NCI-H1694 treated with DMSO at 0.1 percent for 48 hours (cell line): ENCODE measurements around the gene ARMH1.
A peak's percentile ranks its signal among the peaks of the same experiment; 100 is the strongest.
"Not testable (repeated sequence)": the region's sequence is repeated elsewhere in the genome, so short reads cannot be mapped to it uniquely, and the experiment has no call there.

Experiments
- DNase-seq: peaks from one replicate; lab custom pipeline; 2025; lab: John Stamatoyannopoulos, UW

ARMH1 gene

GRCh38 chr1:44695671-44696070 lies 21.2 kb downstream of the ARMH1 start:
- DNase-seq, result no peak

- no peak for DNase-seq
Observed at GRCh38 chr1:44696101-44696500, 21.6 kb downstream of the ARMH1 start.

DNA sequence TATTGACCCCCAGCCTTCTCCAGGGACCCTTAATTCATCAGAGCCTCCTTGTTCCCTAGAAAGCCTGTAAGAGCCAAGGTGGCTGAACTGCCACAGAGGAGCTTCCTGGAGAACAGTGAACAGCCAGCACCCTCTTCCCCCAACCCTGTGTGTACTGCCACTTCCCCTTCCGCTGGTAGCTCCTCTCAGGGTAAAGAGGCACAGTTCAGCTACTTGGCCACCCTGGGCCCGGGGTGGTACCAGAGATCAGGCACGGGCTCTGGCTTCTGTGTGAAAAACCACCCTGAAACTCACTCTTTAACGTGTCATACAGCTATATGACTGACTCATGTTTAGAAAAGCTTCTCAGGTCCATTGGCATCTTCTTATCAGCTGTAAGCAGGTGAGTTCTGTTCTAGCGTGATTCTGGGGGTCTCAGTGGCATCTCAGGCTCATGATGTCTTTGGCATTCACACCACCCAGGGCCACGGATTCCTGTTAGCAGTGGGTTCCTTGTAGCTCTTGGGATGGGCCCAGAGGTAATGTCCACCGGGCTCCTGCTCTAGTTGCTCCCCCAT lies 22.4 kb downstream of the ARMH1 start:
- DNase-seq, result no peak

DNA sequence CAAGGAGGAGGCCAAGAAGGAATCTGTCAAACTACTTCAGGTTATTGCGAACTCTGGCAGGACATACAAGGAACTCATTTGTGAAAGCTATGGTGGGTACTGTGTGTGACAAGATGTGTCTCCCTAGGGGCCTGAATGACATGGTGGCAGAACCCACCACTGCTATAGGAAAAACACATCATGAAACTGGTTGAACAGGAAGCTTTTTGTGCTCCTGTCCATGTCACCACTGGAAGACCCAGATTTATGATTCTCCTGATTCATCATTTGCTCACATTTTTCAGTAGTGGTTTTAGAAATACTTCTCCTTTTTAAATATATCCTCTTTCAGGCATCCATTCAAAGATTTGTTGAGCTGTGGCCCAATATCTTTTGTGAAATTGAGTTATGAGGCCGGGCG lies 23.6 kb downstream of the ARMH1 start:
- no peak for DNase-seq

GRCh38 chr1:44699375-44699774 lies 24.9 kb downstream of the ARMH1 start:
- DNase-seq, result not testable (repeated sequence)

GRCh38 chr1:44700573-44700972 lies 26.1 kb downstream of the ARMH1 start:
- no peak for DNase-seq

- no peak for DNase-seq
Observed at GRCh38 chr1:44701141-44701573, 26.6 kb downstream of the ARMH1 start.

DNA sequence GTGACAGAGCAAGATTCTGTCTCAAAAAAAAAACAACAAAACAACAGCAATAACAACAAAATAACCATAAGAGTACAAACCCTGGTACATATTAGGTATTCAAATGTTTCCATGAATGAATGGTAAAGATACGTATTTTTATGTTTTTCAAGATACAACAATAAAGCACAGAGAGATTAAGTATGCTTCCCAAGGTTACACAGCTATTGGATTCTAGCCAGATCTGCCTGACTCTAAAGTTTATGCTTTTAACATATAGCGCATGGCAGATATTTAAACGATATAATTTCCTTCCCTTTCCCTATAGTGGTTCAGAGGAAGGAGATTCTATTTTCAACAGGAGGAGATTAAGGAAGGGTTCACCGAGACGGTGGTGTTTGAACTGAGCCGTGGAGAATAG lies 31.0 kb downstream of the ARMH1 start:
- DNase-seq, result no peak

DNA sequence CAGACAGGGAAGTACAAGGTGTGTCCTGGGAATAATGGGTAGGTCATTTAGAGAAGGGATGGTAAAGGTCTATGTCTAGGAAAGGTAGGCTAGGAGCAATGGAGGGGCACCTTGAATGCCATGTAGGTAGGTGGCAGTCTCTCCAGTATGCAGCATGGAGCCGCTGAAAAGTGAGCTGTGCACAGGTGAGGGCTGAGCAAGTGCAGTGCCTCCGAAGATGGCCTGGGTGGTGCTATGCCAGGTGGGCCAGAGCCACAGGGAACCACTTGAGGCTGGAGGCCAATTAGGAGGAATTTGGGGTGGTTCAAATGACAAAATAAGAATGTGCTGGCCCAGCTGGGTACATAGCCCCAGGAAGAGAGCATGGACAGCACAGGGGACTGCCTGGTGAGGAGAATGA lies 31.4 kb downstream of the ARMH1 start:
- DNase-seq, result no peak

- no peak for DNase-seq
Observed at GRCh38 chr1:44707112-44707881, 32.8 kb downstream of the ARMH1 start.

DNA sequence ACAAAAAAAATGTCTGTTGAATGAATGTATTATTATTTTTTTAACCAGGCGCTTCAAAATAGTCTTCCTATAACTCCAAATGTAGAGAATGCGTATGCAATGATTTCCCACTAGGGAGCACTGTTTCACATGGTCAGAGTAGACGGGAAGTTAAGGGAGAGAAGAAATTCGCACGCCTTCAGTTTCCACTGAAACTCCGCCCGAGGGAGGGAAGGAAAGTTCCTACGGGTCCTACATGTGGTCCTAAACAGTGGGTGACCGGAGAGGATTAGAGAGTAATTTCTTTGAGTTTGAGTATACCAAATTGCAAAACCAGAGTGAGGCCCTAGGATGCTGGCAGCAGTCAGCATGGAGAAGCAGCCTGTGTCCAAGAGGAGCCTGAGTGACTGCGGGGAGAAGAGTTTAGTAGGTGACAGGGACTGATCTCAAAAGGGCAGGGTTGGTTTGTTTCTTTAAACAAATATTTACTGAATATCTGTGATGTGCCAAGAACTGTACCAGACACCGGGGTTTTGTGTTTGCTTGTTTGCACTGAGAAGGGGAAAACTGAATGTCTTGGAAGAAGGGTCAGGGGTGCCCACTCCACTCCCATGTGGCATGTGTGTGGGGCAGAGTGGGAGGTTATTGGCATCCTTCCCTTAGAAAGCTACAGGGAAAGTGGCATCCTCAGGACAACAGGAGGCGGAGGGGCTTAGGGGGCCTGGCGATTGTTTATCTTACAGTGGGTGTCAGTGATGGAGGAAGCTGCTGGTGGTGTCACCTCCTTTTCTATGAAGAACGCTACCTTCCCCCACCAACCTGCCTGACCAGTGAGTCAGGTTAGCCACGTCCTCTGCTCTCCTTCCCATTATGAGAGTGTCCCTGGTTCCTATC lies 33.7 kb downstream of the ARMH1 start:
- DNase-seq, result peak; percentile 13

DNA sequence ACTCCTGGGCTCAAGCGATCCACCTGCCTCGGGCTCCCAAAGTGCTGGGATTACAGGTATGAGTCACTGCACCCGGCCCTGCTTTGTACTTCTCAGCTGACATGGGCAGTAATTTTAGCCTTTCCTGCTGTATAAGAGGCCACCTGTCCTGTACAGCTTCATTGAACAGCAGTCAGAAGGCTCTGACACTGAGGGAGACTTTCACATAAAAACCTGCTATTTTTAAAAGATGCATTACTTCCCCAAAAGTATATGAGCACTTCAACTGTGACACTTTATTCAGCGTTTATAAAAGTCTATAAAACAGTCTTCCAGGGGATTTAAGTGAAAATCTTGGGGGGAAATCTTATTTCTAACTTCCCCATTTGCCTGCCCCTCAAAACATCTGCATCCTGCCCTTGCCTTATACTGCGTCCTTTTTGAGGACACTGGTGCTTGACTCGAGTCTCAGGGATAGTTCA lies 38.8 kb downstream of the ARMH1 start:
- no peak for DNase-seq

- DNase-seq, result no peak
Observed at GRCh38 chr1:44714532-44714931, 40.0 kb downstream of the ARMH1 start.

DNA sequence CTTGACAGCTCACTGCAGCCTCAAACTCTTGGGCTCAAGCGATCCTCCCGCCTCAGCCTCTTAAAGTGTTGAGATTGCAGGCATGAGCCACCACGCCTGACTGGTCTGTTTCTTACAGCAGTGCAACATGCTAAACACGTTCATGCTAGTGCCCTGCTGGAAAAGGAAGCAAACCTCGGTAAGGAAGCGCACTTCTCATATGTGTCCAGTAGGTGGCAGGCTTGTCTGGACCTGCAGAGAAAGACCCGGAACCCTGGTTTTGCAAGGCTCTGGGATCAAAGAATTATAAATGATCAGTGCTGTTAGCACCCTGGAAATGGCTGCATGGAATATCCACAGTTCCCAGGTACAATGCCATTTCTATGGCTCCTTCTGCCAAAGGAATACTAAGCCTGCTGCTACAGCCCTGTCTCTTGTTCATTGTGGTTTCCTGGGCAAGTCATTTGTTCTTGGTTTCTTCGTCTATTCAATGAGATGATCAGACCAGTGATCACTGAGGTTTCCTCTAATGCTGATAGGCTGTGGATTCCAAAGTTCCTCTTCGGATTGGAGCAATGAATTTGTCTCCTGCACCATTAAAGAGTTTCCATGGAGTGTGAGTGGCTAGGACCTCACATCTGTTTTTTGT lies 40.5 kb downstream of the ARMH1 start:
- DNase-seq, result peak; percentile 83

GRCh38 chr1:44717156-44717555 lies 42.6 kb downstream of the ARMH1 start:
- no peak for DNase-seq

DNA sequence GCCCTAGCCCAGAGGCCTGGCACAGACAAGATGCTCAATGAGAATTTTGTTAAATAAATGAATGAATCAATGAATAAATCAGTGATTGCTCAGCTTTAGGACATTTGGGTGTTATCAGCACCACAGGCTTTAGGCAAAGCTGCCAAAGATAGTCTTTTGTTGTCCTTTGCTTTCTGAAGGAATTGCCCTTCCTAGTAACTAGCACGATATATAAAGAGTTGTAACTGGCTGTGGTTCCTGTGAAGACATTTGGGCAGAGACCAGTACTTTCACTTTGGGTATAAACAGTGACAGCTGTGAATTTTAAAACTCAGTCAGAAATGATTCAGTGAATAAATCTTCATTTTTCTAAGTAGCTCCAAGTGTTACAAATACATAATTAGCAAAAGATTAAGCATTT lies 43.1 kb downstream of the ARMH1 start:
- no peak for DNase-seq

- DNase-seq, result no peak
Observed at GRCh38 chr1:44718091-44718490, 43.6 kb downstream of the ARMH1 start.

DNA sequence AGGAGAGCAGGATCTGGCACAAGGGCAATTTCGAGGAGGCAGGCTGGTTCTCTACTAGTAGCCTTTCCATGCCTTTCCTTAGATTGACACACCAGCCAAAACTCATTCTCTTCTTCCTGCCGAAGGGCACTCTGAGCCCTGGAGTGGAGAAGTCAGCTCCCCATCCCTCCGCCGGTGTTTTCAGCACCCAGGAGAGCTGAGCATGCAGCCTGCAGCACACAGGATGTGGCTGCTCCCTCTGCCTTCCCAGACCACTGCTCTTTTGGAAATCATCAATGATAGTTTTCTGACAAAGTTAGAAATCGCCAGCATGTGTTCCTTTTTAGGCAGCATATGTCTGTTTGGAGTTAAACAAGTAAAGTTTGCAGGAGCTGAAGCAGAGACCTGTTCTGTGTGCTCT lies 44.8 kb downstream of the ARMH1 start:
- DNase-seq, result no peak

GRCh38 chr1:44720281-44720680 lies 45.8 kb downstream of the ARMH1 start:
- DNase-seq, result no peak

GRCh38 chr1:44721485-44722361 lies 47.2 kb downstream of the ARMH1 start:
- peak; percentile 51 for DNase-seq

GRCh38 chr1:44723064-44723463 lies 48.5 kb downstream of the ARMH1 start:
- no peak for DNase-seq
